MCF 10A (cell line): ENCODE data around the gene TNFRSF4. TPM values are rescaled to one million over a fixed set of nuclear protein-coding genes. Genes with fewer than 3 reads are reported as not detected.

Source experiments
- BruUV-seq: library from RNA; stranded (reverse); fragments of 400-500 nt; replicated peaks from 2 replicates; lab custom pipeline; 2021; lab: Mats Ljungman, UMichigan
- CTCF ChIA-PET: fragments of 300-600 bp; sonication (Branson Sonifier 250); formaldehyde crosslinking; extraction: SDS; loops from one replicate; lab custom pipeline; 2021; ENCODE audit warnings: antibody characterized with exemption, inconsistent platforms; lab: Yijun Ruan, JAX
- POLR2A ChIA-PET: fragments of 300-600, 350-650 bp; sonication (Branson Sonifier 250); formaldehyde crosslinking; extraction: SDS; loops from one replicate; lab custom pipeline; 2020; ENCODE audit warnings: antibody characterized with exemption, inconsistent platforms; lab: Yijun Ruan, JAX
- DNase-seq: peaks from one replicate; pipeline ENCODE4 v3.0.0-alpha.2; 2018; ENCODE audit not compliant: unreplicated experiment
- H3K27ac Mint-ChIP-seq: one replicate; pipeline ENCODE4 v1.8.0; 2022; ENCODE audit warnings: mild to moderate bottlenecking, low read depth, mixed read lengths; ENCODE audit not compliant: unreplicated experiment
- H3K27me3 Mint-ChIP-seq: one replicate; pipeline ENCODE4 v1.8.0; 2022; ENCODE audit warnings: mixed read lengths; ENCODE audit not compliant: insufficient read depth, unreplicated experiment
- H3K36me3 Mint-ChIP-seq: one replicate; pipeline ENCODE4 v1.8.0; 2022; ENCODE audit warnings: mild to moderate bottlenecking, moderate library complexity, mixed read lengths; ENCODE audit not compliant: insufficient read depth, unreplicated experiment
- H3K4me1 Mint-ChIP-seq: one replicate; pipeline ENCODE4 v1.8.0; 2022; ENCODE audit warnings: mixed read lengths; ENCODE audit not compliant: insufficient read depth, unreplicated experiment
- H3K4me3 Mint-ChIP-seq: one replicate; pipeline ENCODE4 v1.8.0; 2022; ENCODE audit warnings: mild to moderate bottlenecking, moderate library complexity, mixed read lengths; ENCODE audit not compliant: unreplicated experiment
- H3K9me3 Mint-ChIP-seq: one replicate; pipeline ENCODE4 v1.8.0; 2022; ENCODE audit warnings: mixed read lengths; ENCODE audit not compliant: unreplicated experiment
- intact Hi-C: fragments of 100-400 bp; cut with micrococcal nuclease; formaldehyde crosslinking; loops from 2 replicates; pipeline ENCODE4 v1.14.1; 2022
- total RNA-seq: library from RNA; stranded (reverse); gene quantifications from 2 replicates; pipeline ENCODE4 v1.2.3, GENCODE V29; 2022
- TF ChIP-seq, protein P1 (sequence below): fragments of 200-600 bp; IDR thresholded peaks from one replicate; pipeline ENCODE4 v1.8.0; 2022; ENCODE audit warnings: antibody characterized with exemption, mild to moderate bottlenecking; ENCODE audit not compliant: unreplicated experiment

TNFRSF4 gene
- total RNA-seq, 1 experiment from 2014 or later, result not detected

DNA sequence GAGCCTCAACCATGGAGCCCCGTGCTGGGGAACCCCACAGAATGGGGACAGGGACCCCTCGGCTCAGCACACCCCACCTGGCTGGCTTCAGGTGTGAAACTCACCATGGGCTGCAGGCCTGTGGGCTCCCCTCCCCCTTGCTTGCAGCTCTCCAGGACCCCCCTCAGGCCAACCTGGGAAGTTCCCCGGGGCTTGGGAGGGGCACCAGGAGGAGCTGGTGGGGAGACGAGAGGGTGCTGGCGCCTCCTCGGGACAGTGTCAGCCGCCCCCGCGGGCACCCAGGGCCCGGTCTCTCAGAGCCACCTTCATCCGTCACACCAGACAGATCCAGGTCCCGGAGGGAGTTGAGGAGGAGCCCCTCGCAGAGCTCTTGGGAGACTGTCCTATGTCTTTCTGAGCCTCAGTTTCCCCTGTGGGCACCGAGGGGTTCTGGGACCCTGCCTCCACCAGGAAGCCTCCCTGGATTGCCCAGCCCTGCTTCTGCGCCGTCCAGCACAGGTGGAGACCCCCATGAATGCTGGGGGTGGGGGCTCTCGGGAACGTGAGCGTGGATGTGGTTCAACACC, 6.9 kb downstream of the TNFRSF4 start:
- no peak overlapping the region for H3K4me3 Mint-ChIP-seq
- POLR2A ChIA-PET, result interaction anchor here (1.2 kb wide), 1 partner anchor 32 kb away, joined by 3 read pairs; no protein-coding TSS in a partner anchor
- TF ChIP-seq, protein P1, sequence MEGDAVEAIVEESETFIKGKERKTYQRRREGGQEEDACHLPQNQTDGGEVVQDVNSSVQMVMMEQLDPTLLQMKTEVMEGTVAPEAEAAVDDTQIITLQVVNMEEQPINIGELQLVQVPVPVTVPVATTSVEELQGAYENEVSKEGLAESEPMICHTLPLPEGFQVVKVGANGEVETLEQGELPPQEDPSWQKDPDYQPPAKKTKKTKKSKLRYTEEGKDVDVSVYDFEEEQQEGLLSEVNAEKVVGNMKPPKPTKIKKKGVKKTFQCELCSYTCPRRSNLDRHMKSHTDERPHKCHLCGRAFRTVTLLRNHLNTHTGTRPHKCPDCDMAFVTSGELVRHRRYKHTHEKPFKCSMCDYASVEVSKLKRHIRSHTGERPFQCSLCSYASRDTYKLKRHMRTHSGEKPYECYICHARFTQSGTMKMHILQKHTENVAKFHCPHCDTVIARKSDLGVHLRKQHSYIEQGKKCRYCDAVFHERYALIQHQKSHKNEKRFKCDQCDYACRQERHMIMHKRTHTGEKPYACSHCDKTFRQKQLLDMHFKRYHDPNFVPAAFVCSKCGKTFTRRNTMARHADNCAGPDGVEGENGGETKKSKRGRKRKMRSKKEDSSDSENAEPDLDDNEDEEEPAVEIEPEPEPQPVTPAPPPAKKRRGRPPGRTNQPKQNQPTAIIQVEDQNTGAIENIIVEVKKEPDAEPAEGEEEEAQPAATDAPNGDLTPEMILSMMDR, result no peak
- H3K27ac Mint-ChIP-seq, result no peak overlapping the region
- no peaks in the 10 kb centered on the region for H3K27me3 Mint-ChIP-seq
- intact Hi-C loops, result no loop called here
- H3K4me1 Mint-ChIP-seq, result peaks cover 15% of the 10 kb centered on the region
- H3K36me3 Mint-ChIP-seq, result peaks cover 5% of the 10 kb centered on the region
- no peaks in the 10 kb centered on the region for H3K9me3 Mint-ChIP-seq
- BruUV-seq, result no TSS peak
- CTCF ChIA-PET, result interaction anchor here (0.6 to 1.1 kb wide), 3 partner anchors 11 to 85 kb away, joined by 3 to 4 read pairs (median 3); no protein-coding TSS in a partner anchor
- DNase-seq, result no peak

GRCh38 chr1:1206376-1206965, 7.5 kb downstream of the TNFRSF4 start, which contains the start of gene TNFRSF18:
TSS of gene TNFRSF18 (minus strand) at chr1:1206592. CDS start at chr1:1206571, 21 bp downstream.
- intact Hi-C loops, result no loop called here
- ChIA-PET POLR2A (interaction anchor here (0.6 to 1.2 kb wide), 2 partner anchors 32 to 51 kb away, joined by 3 read pairs; no protein-coding TSS in a partner anchor), CTCF (interaction anchor here (1.0 to 1.1 kb wide), 2 partner anchors 11 to 89 kb away, joined by 3 read pairs; no protein-coding TSS in a partner anchor)
- Mint-ChIP-seq H3K4me3 (no peak within 1 kb of the TSS), H3K4me1 (peaks cover 15% of the 10 kb centered on the region), H3K27me3 (no peaks in the 10 kb centered on the region), H3K36me3 (peaks cover 5% of the 10 kb centered on the region), H3K27ac (no peak within 1 kb of the TSS), H3K9me3 (no peaks in the 10 kb centered on the region)
- no TSS peak for BruUV-seq
- no peak for DNase-seq
- TF ChIP-seq, protein P1, result no peak

GRCh38 chr1:1205769-1206375, 8.1 kb downstream of the TNFRSF4 start:
- Mint-ChIP-seq H3K4me3 (no peak overlapping the region), H3K27me3 (no peaks in the 10 kb centered on the region), H3K4me1 (peaks cover 15% of the 10 kb centered on the region), H3K9me3 (no peaks in the 10 kb centered on the region), H3K27ac (no peak overlapping the region), H3K36me3 (peaks cover 5% of the 10 kb centered on the region)
- no TSS peak for BruUV-seq
- CTCF ChIA-PET, result interaction anchor here (1.0 kb wide), 1 partner anchor 89 kb away, joined by 3 read pairs; no protein-coding TSS in a partner anchor
- TF ChIP-seq, protein P1, result no peak
- POLR2A ChIA-PET, result interaction anchor here (0.6 kb wide), 1 partner anchor 52 kb away, joined by 3 read pairs; no protein-coding TSS in a partner anchor
- intact Hi-C loops, result no loop called here
- no peak for DNase-seq
